GM12878 (cell line): ENCODE measurements around the gene EBPL. TPM values are rescaled to one million over a fixed set of nuclear protein-coding genes. Genes with fewer than 3 reads are reported as not detected.

Source experiments
- CEBPZ ChIP-seq: fragments of 150-350 bp; IDR thresholded peaks from 2 replicates; pipeline ENCODE4 v1.6.1; 2016; ENCODE audit warnings: low read depth, low read length
- CUX1 ChIP-seq: IDR thresholded peaks from 2 replicates; pipeline ENCODE4 v1.6.1; 2012; ENCODE audit warnings: improper control_type of control experiment, low read depth, low read length; ENCODE audit not compliant: insufficient replicate concordance
- HCFC1 ChIP-seq: fragments of 150-350 bp; IDR thresholded peaks from 2 replicates; pipeline ENCODE4 v1.6.1; 2014; ENCODE audit warnings: low read length
- NFYB ChIP-seq: IDR thresholded peaks from 2 replicates; pipeline ENCODE4 v1.6.1; 2011; ENCODE audit warnings: low read depth, mild to moderate bottlenecking, low read length, improper control_type of control experiment, moderate library complexity; ENCODE audit not compliant: insufficient read depth
- RFX5 ChIP-seq: IDR thresholded peaks from 2 replicates; pipeline ENCODE4 v1.6.1; 2011; ENCODE audit warnings: low read depth, low read length, improper control_type of control experiment
- SMAD5 ChIP-seq: IDR thresholded peaks from 2 replicates; pipeline ENCODE4 v1.6.1; 2016; ENCODE audit warnings: antibody characterized with exemption, low read depth
- polyA plus RNA-seq, 11 experiments: library from polyadenylated mRNA; depleted of rRNA in 4 of 11; unstranded in 6 of 11; stranded (reverse) in 5 of 11; fragments of >200 nt; fragmentation: Nextera tagmentation in 4 of 11; fragmentation: Illumina TruSeq in 1 of 11; extraction: Ambion mirVana in 4 of 11; extraction: Trizol in 1 of 11; gene quantifications; 1 replicate in 1 of 11; 2 replicates in 10 of 11; pipeline versions ENCODE4 v1.2.1 to v1.2.3, GENCODE V29; 2011 to 2016; ENCODE audit warnings: inconsistent platforms in 2 of 11, missing spikeins in 2 of 11, low read depth in 1 of 11
- total RNA-seq, 4 experiments: library from RNA; depleted of rRNA in 3 of 4; stranded (reverse); fragments of >200 nt in 3 of 4; fragmentation: Illumina TruSeq in 1 of 4; extraction: Trizol in 1 of 4; gene quantifications; 2 replicates each; pipeline versions ENCODE4 v1.2.1 to v1.2.3, GENCODE V29; 2013 to 2021
- TF ChIP-seq, protein P1 (sequence below): IDR thresholded peaks from 2 replicates; pipeline ENCODE4 v1.6.1; 2011; ENCODE audit warnings: borderline replicate concordance, low read depth, mild to moderate bottlenecking, moderate library complexity, low read length; ENCODE audit not compliant: insufficient read depth, poor library complexity, severe bottlenecking

Gene EBPL
- total and polyA plus RNA-seq, 10 of the 15 experiments (the other 5 are each of a cell fraction or from before 2014, with no cell fraction given): 6.2 to 72.8 (median 43.5) TPM

DNA sequence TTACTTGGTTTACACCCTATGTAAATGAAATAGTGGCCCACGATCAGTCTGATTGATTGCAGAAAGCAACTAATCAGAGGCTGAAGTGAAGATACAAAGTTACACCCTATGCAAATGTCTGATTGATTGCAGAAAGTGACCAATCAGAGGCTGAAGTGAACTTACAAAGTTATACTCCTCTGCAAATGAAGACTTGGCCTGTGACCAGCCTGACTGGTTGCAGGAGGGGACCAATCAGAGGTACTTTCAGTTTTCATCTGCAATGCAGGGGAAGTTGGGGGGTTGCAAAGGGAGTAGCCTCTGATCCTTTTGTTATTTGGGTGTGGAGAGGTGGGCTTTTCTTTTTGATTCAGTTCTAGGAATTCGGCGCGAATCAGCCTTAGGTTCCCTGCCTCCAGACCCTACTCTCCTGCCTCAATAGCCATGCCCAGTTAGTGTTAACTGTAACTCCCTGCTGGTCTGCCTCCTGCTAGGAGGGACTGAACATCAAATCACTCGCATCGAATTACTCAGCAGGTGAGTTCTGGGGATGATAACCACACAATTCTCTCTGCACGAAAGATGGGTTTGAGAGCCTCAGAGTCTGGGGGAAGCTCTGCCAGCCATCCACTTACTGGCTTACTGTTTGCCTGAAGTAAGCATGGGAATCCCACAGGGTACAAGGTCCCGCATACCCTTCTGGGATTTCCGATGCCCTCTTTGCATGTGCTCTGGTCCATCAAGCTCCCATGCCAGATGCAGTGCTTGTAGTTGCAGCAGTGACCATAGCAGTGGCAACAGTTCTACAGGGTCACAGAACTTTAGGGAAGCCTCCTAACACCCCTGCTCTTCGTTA is 55.5 kb downstream of the EBPL start (continued):
- TF ChIP-seq SMAD5: 0 out of 2 replicates have a peak, but pooled peaks have one; percentile 42
- TF ChIP-seq, protein P1, sequence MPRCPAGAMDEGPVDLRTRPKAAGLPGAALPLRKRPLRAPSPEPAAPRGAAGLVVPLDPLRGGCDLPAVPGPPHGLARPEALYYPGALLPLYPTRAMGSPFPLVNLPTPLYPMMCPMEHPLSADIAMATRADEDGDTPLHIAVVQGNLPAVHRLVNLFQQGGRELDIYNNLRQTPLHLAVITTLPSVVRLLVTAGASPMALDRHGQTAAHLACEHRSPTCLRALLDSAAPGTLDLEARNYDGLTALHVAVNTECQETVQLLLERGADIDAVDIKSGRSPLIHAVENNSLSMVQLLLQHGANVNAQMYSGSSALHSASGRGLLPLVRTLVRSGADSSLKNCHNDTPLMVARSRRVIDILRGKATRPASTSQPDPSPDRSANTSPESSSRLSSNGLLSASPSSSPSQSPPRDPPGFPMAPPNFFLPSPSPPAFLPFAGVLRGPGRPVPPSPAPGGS: no peak
- no peak for TF ChIP-seq HCFC1
- TF ChIP-seq NFYB: peak; percentile 71
- no peak for TF ChIP-seq CUX1
- TF ChIP-seq RFX5: no peak
- TF ChIP-seq CEBPZ: 0 out of 2 replicates have a peak, but pooled peaks have one; percentile 8
- TF ChIP-seq, all 136 proteins: peak for 10
